ENCODE results near the gene ACD.

ACD gene

GRCh38 chr16:67679935-67680897, 20.2 kb upstream of the ACD start:
- Histone ChIP-seq H3K4me2 (no peak overlapping the region), H3K27ac (no peak overlapping the region), H3K9ac (no peak overlapping the region), H3K4me3 (no peak overlapping the region), H4K20me1 (peaks cover 0 to 19% (median 0%) of the 10 kb centered on the region in 11 experiments; a peak in 6 of 22 replicates), H3K9me3 (replicated peaks in 1 of 11) (no peaks in the 10 kb centered on the region), H3K4me1 (peaks cover 11 to 34% (median 24%) of the 10 kb centered on the region in 10 experiments; a peak in 19 of 20 replicates), H3K36me3 (peaks cover 40 to 76% (median 59%) of the 10 kb centered on the region in 11 experiments), H3K27me3 (no peaks in the 10 kb centered on the region)
- no peak for TF ChIP-seq Cebpa-rat (IDR thresholded peaks at IDR 0.05)

GRCh38 chr16:67678354-67679023, 18.4 kb upstream of the ACD start:
- Histone ChIP-seq H3K27me3 (no peaks in the 10 kb centered on the region), H3K4me3 (no peak overlapping the region), H3K27ac (no peak overlapping the region), H3K36me3 (peaks cover 28 to 63% (median 42%) of the 10 kb centered on the region in 11 experiments), H3K4me2 (no peak overlapping the region), H4K20me1 (peaks cover 0 to 15% (median 0%) of the 10 kb centered on the region in 11 experiments; a peak in 1 of 22 replicates), H3K9ac (no peak overlapping the region), H3K9me3 (replicated peaks in 1 of 11) (no peaks in the 10 kb centered on the region), H3K4me1 (peaks cover 24 to 45% (median 38%) of the 10 kb centered on the region in 10 experiments)
- no peak for TF ChIP-seq Cebpa-rat (IDR thresholded peaks at IDR 0.05)

GRCh38 chr16:67677712-67678111, 17.7 kb upstream of the ACD start:
- Histone ChIP-seq H3K27me3 (no peaks in the 10 kb centered on the region), H3K9me3 (replicated peaks in 1 of 11) (no peaks in the 10 kb centered on the region), H3K4me3 (no peak overlapping the region), H3K4me2 (peak overlapping the region in 8 of 11 experiments; percentile 14 to 67 (median 46); a peak in 14 of 22 replicates), H3K27ac (no peak overlapping the region), H3K36me3 (peaks cover 21 to 55% (median 34%) of the 10 kb centered on the region in 11 experiments), H3K4me1 (peaks cover 32 to 53% (median 46%) of the 10 kb centered on the region in 10 experiments), H3K9ac (no peak overlapping the region), H4K20me1 (peaks cover 0 to 15% (median 0%) of the 10 kb centered on the region in 11 experiments; a peak in 1 of 22 replicates)
- no peak for TF ChIP-seq Cebpa-rat (IDR thresholded peaks at IDR 0.05)

- Histone ChIP-seq H4K20me1 (peaks cover 0 to 15% (median 0%) of the 10 kb centered on the region in 11 experiments; a peak in 1 of 22 replicates), H3K4me1 (peaks cover 38 to 57% (median 49%) of the 10 kb centered on the region in 10 experiments), H3K9me3 (replicated peaks in 1 of 11) (no peaks in the 10 kb centered on the region), H3K4me2 (peak overlapping the region in 10 of 11 experiments; percentile 1 to 67 (median 44); a peak in 15 of 22 replicates), H3K36me3 (peaks cover 15 to 48% (median 30%) of the 10 kb centered on the region in 11 experiments), H3K4me3 (no peak overlapping the region), H3K27ac (no peak overlapping the region), H3K27me3 (no peaks in the 10 kb centered on the region), H3K9ac (no peak overlapping the region)
- TF ChIP-seq Cebpa-rat (IDR thresholded peaks at IDR 0.05): no peak
Observed at GRCh38 chr16:67676939-67677338, 16.9 kb upstream of the ACD start.

- Histone ChIP-seq H4K20me1 (peaks cover 0 to 15% (median 0%) of the 10 kb centered on the region in 11 experiments; a peak in 1 of 22 replicates), H3K36me3 (peaks cover 15 to 44% (median 28%) of the 10 kb centered on the region in 11 experiments), H3K4me3 (no peak overlapping the region), H3K9ac (no peak overlapping the region), H3K27me3 (no peaks in the 10 kb centered on the region), H3K4me1 (peaks cover 38 to 57% (median 49%) of the 10 kb centered on the region in 10 experiments), H3K4me2 (peak overlapping the region in 10 of 11 experiments; percentile 1 to 67 (median 40); a peak in 14 of 22 replicates), H3K9me3 (replicated peaks in 1 of 11) (no peaks in the 10 kb centered on the region), H3K27ac (no peak overlapping the region)
- no peak for TF ChIP-seq Cebpa-rat (IDR thresholded peaks at IDR 0.05)
Observed at GRCh38 chr16:67676516-67676915, 16.5 kb upstream of the ACD start.

- Histone ChIP-seq H3K4me1 (peaks cover 38 to 57% (median 49%) of the 10 kb centered on the region in 10 experiments), H3K4me3 (no peak overlapping the region), H3K4me2 (no peak overlapping the region), H4K20me1 (peaks cover 0 to 11% (median 0%) of the 10 kb centered on the region in 11 experiments; a peak in 1 of 22 replicates), H3K27ac (no peak overlapping the region), H3K9ac (no peak overlapping the region), H3K9me3 (replicated peaks in 1 of 11) (no peaks in the 10 kb centered on the region), H3K36me3 (peaks cover 11 to 38% (median 23%) of the 10 kb centered on the region in 11 experiments), H3K27me3 (no peaks in the 10 kb centered on the region)
- no peak for TF ChIP-seq Cebpa-rat (IDR thresholded peaks at IDR 0.05)
Observed at GRCh38 chr16:67675999-67676398, 15.9 kb upstream of the ACD start.

GRCh38 chr16:67675579-67675935, 15.5 kb upstream of the ACD start:
- Histone ChIP-seq H3K4me2 (peak overlapping the region in 2 of 11 experiments; percentile 81 to 86; a peak in 3 of 22 replicates), H3K9ac (no peak overlapping the region), H3K4me3 (no peak overlapping the region), H3K27me3 (no peaks in the 10 kb centered on the region), H4K20me1 (peaks cover 0 to 8% (median 0%) of the 10 kb centered on the region in 11 experiments; a peak in 1 of 22 replicates), H3K36me3 (peaks cover 7 to 34% (median 20%) of the 10 kb centered on the region in 11 experiments; a peak in 20 of 22 replicates), H3K9me3 (replicated peaks in 1 of 11) (no peaks in the 10 kb centered on the region), H3K27ac (no peak overlapping the region), H3K4me1 (peaks cover 38 to 57% (median 49%) of the 10 kb centered on the region in 10 experiments)
- TF ChIP-seq Cebpa-rat (IDR thresholded peaks at IDR 0.05): no peak

GRCh38 chr16:67674851-67675578, 15.0 kb upstream of the ACD start:
- peak overlapping the region; percentile 45 to 80 (median 72); a peak in 19 of 22 replicates for H3K27ac ChIP-seq
- H3K4me3 ChIP-seq: no peak overlapping the region
- no peaks in the 10 kb centered on the region for H3K27me3 ChIP-seq

More at GRCh38 chr16:67674851-67675578, 15.0 kb upstream of the ACD start:
- Histone ChIP-seq H3K36me3 (peaks cover 2 to 28% (median 15%) of the 10 kb centered on the region in 11 experiments; a peak in 18 of 22 replicates), H4K20me1 (peaks cover 0 to 8% (median 0%) of the 10 kb centered on the region in 11 experiments; a peak in 1 of 22 replicates), H3K9ac (peak overlapping the region in 10 of 11 experiments; percentile 38 to 70 (median 64); a peak in 15 of 22 replicates), H3K4me2 (peak overlapping the region; percentile 66 to 86 (median 80)), H3K4me1 (peaks cover 38 to 57% (median 49%) of the 10 kb centered on the region in 10 experiments), H3K9me3 (replicated peaks in 1 of 11) (no peaks in the 10 kb centered on the region)
- no peak for TF ChIP-seq Cebpa-rat (IDR thresholded peaks at IDR 0.05)

Measured in BLaER1 treated with 17β-estradiol and CSF1 and Interleukin-3, amounts not matched to agents 10 nM and 100 nM (cell line).